Right lobe of liver (tissue), 6 donors: ENCODE results near the gene TMEM131L. TPM values are rescaled to one million over a fixed set of nuclear protein-coding genes. Genes with fewer than 3 reads are reported as not detected.

ENCODE experiments used
- ATAC-seq, 4 donors: fragments of 200-7000 bp; cut with Tn5 transposase; one replicate each; pipeline ENCODE4 v1.9.1; 2020; ENCODE audit warnings: mild to moderate bottlenecking in 4 of 4, moderate library complexity in 4 of 4
- DNase-seq, 3 donors: peaks; one replicate each; pipeline ENCODE4 v3.0.0-alpha.2; 2020
- H3K27ac ChIP-seq, 3 donors: fragments of 200-600 bp; one replicate each; pipeline ENCODE4 v1.8.0; 2022
- H3K27me3 ChIP-seq, 2 donors: fragments of 200-600 bp; one replicate each; pipeline ENCODE4 v1.8.0; 2022
- H3K36me3 ChIP-seq, 4 donors: fragments of 200-600 bp; sonication (generic) in 1 of 4; one replicate each; pipeline versions ENCODE4 v1.5.1 to v1.8.0; 2017 to 2022; ENCODE audit warnings: control low read depth in 1 of 4
- H3K4me1 ChIP-seq, 4 donors: fragments of 200-600 bp; sonication (generic) in 1 of 4; one replicate each; pipeline versions ENCODE4 v1.5.1 to v1.8.0; 2017 to 2022; ENCODE audit warnings: control low read depth in 1 of 4
- H3K4me3 ChIP-seq, 3 donors: fragments of 200-600 bp; one replicate each; pipeline ENCODE4 v1.8.0; 2022
- H3K9me3 ChIP-seq, 4 donors: fragments of 200-600 bp; sonication (generic) in 1 of 4; one replicate each; pipeline versions ENCODE4 v1.5.1 to v1.8.0; 2017 to 2022; ENCODE audit warnings: control low read depth in 1 of 4
- POLR2A ChIP-seq: fragments of 450-650 bp; IDR thresholded peaks from one replicate; pipeline ENCODE4 v1.6.1; 2017; ENCODE audit warnings: antibody characterized with exemption, mild to moderate bottlenecking
- WGBS: methylation state at CpG from one replicate; pipeline ENCODE4 v1.1.6; 2018; ENCODE audit warnings: low coverage, low lambda C conversion rate; ENCODE audit not compliant: insufficient coverage; ENCODE audit errors: missing lambda C conversion rate; 5-methylcytosine and 5-hydroxymethylcytosine counted together
- intact Hi-C, 2 donors: fragments of 100-400 bp; cut with DNase I; formaldehyde crosslinking; loops; one replicate each; pipeline versions ENCODE4 v1.11.2 to v1.14.1; 2022
- total RNA-seq, 6 experiments: library from RNA; depleted of rRNA in 2 of 6; stranded (reverse); fragments of >200 nt in 2 of 6; fragmentation: NEBNext Ultra II Directional in 3 of 6; extraction: Animal tissue kit (Norgen Biotek cat#: 25700) in 3 of 6; gene quantifications; one replicate each; pipeline versions ENCODE4 v1.1.0 to v1.2.4, GENCODE V29; 2016 to 2023
- TF ChIP-seq, protein P1 (sequence below), 4 donors: fragments of 200-600 bp in 3 of 4; fragments of 450-650 bp in 1 of 4; IDR thresholded peaks; one replicate each; pipeline versions ENCODE4 v1.5.1 to v1.8.0; 2016 to 2022; ENCODE audit warnings: antibody characterized with exemption in 4 of 4, mild to moderate bottlenecking in 2 of 4
- donor health status: DM: no; HTN: yes; CAD: no.
- donor health status: DM: no; HTN: no; CAD: no.
- donor health status: DM: no; HTN: no; CAD: no.
- donor health status: DM: no; HTN: yes; CAD: no.
- donor health status: DM: no; HTN: yes; CAD: no.

TMEM131L gene
- total RNA-seq, 6 experiments from 2014 or later, result 13.2 to 19.6 (median 14.8) TPM

DNA sequence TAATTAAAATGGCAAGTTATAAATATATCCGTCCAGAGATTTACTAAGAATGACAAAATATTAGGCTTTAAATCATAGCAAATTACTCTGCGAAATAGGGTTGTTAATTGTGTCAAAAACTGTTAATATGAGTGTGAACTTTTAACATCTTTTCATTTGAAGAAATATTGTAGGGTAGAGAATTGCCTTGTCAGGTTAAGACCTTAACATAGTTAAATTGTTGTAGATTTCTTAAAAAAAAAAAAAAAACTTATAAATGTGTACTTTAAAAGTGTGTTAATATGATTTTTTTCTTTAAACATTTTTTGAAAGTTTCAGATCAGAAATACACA, 110.2 kb downstream of the TMEM131L start:
- H3K9me3 ChIP-seq, result no peaks in the 10 kb centered on the region
- no peak for DNase-seq
- no peak for ATAC-seq
- WGBS, result 31% methylated on average over 2 of the region's 2 CpGs
- no peaks in the 10 kb centered on the region for H3K27me3 ChIP-seq
- H3K27ac ChIP-seq, result peak overlapping the region in 1 of 3 donors; percentile 18
- intact Hi-C loops, result loop anchor here (5.0 to 10.0 kb wide), 3 partner anchors 112 to 229 kb away; partner anchors contain the start of gene TMEM131L (in 1 of the 2)
- H3K4me3 ChIP-seq, result no peak overlapping the region
- TF ChIP-seq, protein P1, sequence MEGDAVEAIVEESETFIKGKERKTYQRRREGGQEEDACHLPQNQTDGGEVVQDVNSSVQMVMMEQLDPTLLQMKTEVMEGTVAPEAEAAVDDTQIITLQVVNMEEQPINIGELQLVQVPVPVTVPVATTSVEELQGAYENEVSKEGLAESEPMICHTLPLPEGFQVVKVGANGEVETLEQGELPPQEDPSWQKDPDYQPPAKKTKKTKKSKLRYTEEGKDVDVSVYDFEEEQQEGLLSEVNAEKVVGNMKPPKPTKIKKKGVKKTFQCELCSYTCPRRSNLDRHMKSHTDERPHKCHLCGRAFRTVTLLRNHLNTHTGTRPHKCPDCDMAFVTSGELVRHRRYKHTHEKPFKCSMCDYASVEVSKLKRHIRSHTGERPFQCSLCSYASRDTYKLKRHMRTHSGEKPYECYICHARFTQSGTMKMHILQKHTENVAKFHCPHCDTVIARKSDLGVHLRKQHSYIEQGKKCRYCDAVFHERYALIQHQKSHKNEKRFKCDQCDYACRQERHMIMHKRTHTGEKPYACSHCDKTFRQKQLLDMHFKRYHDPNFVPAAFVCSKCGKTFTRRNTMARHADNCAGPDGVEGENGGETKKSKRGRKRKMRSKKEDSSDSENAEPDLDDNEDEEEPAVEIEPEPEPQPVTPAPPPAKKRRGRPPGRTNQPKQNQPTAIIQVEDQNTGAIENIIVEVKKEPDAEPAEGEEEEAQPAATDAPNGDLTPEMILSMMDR (IDR thresholded peaks at IDR 0.05), result no peak
- TF ChIP-seq POLR2A, result no peak
- peaks cover 0 to 49% (median 18%) of the 10 kb centered on the region in 4 donors for H3K4me1 ChIP-seq
- peaks cover 0 to 4% (median 0%) of the 10 kb centered on the region in 4 donors for H3K36me3 ChIP-seq

DNA sequence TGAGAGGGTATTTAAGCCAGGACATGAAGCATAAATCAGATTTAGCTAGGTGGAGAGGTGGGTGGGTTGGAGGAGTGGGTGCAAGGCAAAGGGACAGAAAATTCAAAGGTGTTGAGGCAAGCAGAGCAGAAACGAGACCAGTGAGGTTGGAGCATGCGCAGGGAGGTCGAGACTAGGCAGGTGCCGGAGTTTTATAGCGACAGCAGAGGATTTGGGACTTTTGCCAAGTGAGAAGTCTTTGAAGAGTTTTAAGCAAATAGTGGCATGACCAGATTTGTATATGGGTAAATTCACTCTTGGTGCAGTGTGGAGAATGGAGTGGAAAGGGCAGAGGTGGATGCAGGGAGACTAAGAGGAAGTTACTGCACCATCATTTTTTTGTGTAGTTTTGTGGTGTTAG, 110.9 kb downstream of the TMEM131L start:
- H3K27ac ChIP-seq, result no peak overlapping the region

DNA sequence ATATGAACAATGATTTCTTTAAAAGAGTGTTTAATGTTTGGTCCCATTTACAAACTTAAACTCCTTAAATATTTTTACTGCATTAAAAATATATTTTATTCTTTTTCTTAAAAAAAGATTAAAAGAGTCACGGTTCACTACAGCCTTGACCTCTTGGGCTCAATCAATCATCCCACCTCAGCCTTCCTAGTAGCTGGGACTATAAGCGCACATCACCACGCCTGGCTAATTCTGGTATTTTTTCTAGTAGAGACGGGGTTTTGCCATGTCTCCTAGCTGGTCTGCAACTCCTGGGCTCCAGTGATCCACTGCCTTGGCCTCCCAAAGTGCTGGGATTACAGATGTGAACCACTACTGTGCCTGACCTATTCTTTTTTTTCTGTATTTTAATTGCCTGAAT, 113.2 kb downstream of the TMEM131L start:
- ATAC-seq (no peak), DNase-seq (no peak)
- no peak for TF ChIP-seq POLR2A
- TF ChIP-seq, protein P1 (IDR thresholded peaks at IDR 0.05), result no peak
- 77% methylated on average over 4 of the region's 4 CpGs for WGBS
- Histone ChIP-seq H3K4me3 (no peak overlapping the region), H3K4me1 (peaks cover 0 to 31% (median 6%) of the 10 kb centered on the region in 4 donors), H3K36me3 (peaks cover 0 to 26% (median 6%) of the 10 kb centered on the region in 4 donors), H3K9me3 (no peaks in the 10 kb centered on the region), H3K27ac (no peak overlapping the region), H3K27me3 (no peaks in the 10 kb centered on the region)
- intact Hi-C loops, result loop anchor here (5.0 to 10.0 kb wide), 3 partner anchors 115 to 232 kb away; partner anchors contain the start of gene TMEM131L (in 1 of the 2)

More for the DNA sequence above, 110.9 kb downstream of the TMEM131L start:
- no peak for TF ChIP-seq POLR2A
- TF ChIP-seq, protein P1 (IDR thresholded peaks at IDR 0.05), result no peak
- Histone ChIP-seq H3K4me1 (peaks cover 0 to 46% (median 15%) of the 10 kb centered on the region in 4 donors), H3K36me3 (peaks cover 0 to 10% (median 3%) of the 10 kb centered on the region in 4 donors), H3K4me3 (no peak overlapping the region), H3K9me3 (no peaks in the 10 kb centered on the region), H3K27me3 (no peaks in the 10 kb centered on the region)
- intact Hi-C loops, result loop anchor here (5.0 to 10.0 kb wide), 3 partner anchors 112 to 230 kb away; partner anchors contain the start of gene TMEM131L (in 1 of the 2)
- DNase-seq, result no peak
- peak; percentile 34 to 71 (median 42) for ATAC-seq
- WGBS, result 36% methylated on average over 5 of the region's 5 CpGs

DNA sequence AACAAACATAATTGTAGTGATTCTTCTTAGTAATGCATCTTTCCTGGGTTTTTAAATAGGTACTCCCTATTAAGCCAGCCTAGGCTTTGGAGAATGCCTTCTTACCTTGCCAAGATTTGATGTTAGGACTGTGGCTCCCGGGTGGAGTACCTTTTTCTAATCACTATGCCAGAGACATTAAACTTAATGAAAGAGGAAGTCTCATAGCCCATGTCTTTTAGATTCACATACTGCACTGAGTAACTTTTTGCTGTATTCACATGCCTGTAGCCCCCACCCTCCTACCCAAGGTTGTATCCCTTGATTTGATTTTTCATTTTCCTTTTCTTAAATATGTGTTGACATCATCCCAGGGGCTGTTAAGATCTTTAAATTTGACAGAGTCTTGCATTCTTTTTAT, 113.7 kb downstream of the TMEM131L start:
- no peaks in the 10 kb centered on the region for H3K27me3 ChIP-seq
- H3K4me1 ChIP-seq, result peaks cover 0 to 28% (median 4%) of the 10 kb centered on the region in 4 donors
- H3K36me3 ChIP-seq, result peaks cover 0 to 29% (median 6%) of the 10 kb centered on the region in 4 donors
- H3K4me3 ChIP-seq, result no peak overlapping the region
- WGBS, result 8% methylated on average over 1 of the region's 1 CpG
- TF ChIP-seq POLR2A, result no peak
- TF ChIP-seq, protein P1 (IDR thresholded peaks at IDR 0.05), result no peak
- DNase-seq (no peak), ATAC-seq (no peak)
- H3K27ac ChIP-seq, result no peak overlapping the region
- intact Hi-C loops, result loop anchor here (5.0 to 10.0 kb wide), 3 partner anchors 115 to 233 kb away; partner anchors contain the start of gene TMEM131L (in 1 of the 2)
- H3K9me3 ChIP-seq, result no peaks in the 10 kb centered on the region
